ENCODE results near the gene PRSS56. TPM values are rescaled to one million over a fixed set of nuclear protein-coding genes. Genes with fewer than 3 reads are reported as not detected.

PRSS56 gene
- polyA plus RNA-seq, 3 donors: not detected

DNA sequence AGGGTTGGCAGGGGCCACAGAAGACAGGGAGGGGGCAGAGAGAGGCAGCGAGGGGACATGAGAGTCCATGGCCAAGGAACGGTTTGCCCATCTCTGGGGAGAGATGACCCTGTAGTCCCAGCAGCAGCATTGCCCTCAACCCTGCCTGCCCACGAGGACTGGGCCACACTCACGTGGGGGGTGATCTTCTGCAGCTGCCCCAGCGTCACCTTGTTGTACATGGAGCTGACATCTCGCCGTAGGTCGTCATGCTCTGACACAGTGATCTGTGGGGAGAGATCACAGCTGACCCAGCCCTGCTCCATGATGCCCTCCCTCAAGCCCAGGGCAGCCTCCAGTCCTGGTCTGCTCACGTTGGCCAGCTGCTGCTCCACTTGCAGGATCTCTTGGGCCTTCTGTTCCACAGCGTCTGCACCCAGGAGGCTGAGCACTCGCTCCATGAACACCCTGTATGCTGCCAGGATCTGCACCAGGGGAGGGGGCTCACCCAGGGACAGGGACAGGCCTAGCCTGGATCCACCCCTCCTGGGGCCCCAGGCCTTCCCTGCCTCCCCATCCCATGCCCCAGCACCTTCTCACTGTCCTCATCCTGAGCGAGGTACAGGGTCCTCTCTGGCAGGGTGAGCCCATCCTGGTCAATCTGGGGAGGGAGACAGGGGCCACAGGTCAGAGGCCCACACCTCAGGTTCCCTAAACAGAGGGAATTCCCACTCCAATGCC is 35.4 kb upstream of the PRSS56 start:
- Histone ChIP-seq H2AFZ (ENCODE audit: insufficient read depth, low read depth, low read length, poor library complexity, severe bottlenecking) (no peak overlapping the region), H3K79me2 (ENCODE audit: insufficient read depth, low read length) (no peaks in the 10 kb centered on the region), H4K20me1 (ENCODE audit: insufficient read depth, low read length) (no peaks in the 10 kb centered on the region), H3K9ac (ENCODE audit: insufficient read depth, low read length, poor library complexity, severe bottlenecking) (no peak overlapping the region), H3K9me3 (replicated peaks in 1 of 2; ENCODE audit: control insufficient read depth in 1 of 2, insufficient read depth in 1 of 2, low read length in 2 of 2) (no peaks in the 10 kb centered on the region), H3K4me2 (replicated peaks; ENCODE audit: extremely low read depth, low read length, poor library complexity, severe bottlenecking) (no peak overlapping the region), H3K4me1 (ENCODE audit: control insufficient read depth in 1 of 2, insufficient read depth in 2 of 2, low read length in 2 of 2) (no peaks in the 10 kb centered on the region), H3K36me3 (replicated peaks in 1 of 2; ENCODE audit: control insufficient read depth in 1 of 2, insufficient read depth in 2 of 2, low read length in 2 of 2) (no peaks in the 10 kb centered on the region), H3K27ac (ENCODE audit: low read depth in 1 of 2, low read length in 2 of 2) (no peak overlapping the region), H3K4me3 (replicated peaks in 1 of 3; ENCODE audit: low read depth in 2 of 3, low read length in 3 of 3) (no peak overlapping the region), H3K27me3 (ENCODE audit: control insufficient read depth in 2 of 2, insufficient read depth in 2 of 2, low read length in 2 of 2) (peaks cover 15 to 44% of the 10 kb centered on the region in 2 donors)
- WGBS (ENCODE audit: insufficient coverage): 87% methylated on average over 10 of the region's 12 CpGs
- intact Hi-C loops (cut with micrococcal nuclease): no loop called here
- no peak for DNase-seq
- Mint-ChIP-seq H3K27me3 (ENCODE audit: low read depth in 3 of 3) (peaks cover 41 to 58% (median 47%) of the 10 kb centered on the region in 3 donors), H3K27ac (no peak overlapping the region), H3K4me3 (peak overlapping the region in 1 of 2 donors; percentile 77), H3K36me3 (no peaks in the 10 kb centered on the region), H3K4me1 (no peaks in the 10 kb centered on the region), H3K9me3 (peaks cover 0 to 5% (median 3%) of the 10 kb centered on the region in 7 donors)
- TF ChIP-seq, protein P1, sequence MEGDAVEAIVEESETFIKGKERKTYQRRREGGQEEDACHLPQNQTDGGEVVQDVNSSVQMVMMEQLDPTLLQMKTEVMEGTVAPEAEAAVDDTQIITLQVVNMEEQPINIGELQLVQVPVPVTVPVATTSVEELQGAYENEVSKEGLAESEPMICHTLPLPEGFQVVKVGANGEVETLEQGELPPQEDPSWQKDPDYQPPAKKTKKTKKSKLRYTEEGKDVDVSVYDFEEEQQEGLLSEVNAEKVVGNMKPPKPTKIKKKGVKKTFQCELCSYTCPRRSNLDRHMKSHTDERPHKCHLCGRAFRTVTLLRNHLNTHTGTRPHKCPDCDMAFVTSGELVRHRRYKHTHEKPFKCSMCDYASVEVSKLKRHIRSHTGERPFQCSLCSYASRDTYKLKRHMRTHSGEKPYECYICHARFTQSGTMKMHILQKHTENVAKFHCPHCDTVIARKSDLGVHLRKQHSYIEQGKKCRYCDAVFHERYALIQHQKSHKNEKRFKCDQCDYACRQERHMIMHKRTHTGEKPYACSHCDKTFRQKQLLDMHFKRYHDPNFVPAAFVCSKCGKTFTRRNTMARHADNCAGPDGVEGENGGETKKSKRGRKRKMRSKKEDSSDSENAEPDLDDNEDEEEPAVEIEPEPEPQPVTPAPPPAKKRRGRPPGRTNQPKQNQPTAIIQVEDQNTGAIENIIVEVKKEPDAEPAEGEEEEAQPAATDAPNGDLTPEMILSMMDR (IDR thresholded peaks at IDR 0.05): no peak

DNA sequence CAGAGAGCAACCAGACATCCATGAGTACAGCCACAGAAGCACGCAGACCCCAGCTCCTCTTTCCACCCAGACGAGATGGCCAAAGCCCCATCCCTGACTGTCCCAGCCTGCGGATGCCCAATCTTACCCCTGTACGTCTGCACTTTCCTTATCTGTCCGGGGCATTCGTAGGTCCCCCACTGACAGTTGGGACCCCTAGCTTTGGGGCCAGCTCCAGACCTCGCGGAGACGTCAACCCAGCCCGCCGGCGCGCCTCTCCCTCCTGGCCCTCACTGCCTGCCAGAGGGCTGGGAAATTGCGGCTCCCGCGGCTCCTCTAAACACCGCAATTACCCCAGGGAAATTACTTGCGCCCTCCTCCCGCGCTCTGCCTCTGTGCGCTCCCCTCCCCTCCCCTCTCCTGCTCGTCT is 34.8 kb upstream of the PRSS56 start:
- peaks cover 41 to 62% (median 47%) of the 10 kb centered on the region in 3 donors for H3K27me3 Mint-ChIP-seq (ENCODE audit: low read depth in 3 of 3)
- intact Hi-C loops (cut with micrococcal nuclease): no loop called here
- DNase-seq: no peak
- TF ChIP-seq, protein P1 (IDR thresholded peaks at IDR 0.05): no peak
- H3K4me3 ChIP-seq (replicated peaks in 1 of 3; ENCODE audit: low read depth in 2 of 3, low read length in 3 of 3): no peak overlapping the region
- peaks cover 0 to 5% (median 3%) of the 10 kb centered on the region in 7 donors for H3K9me3 Mint-ChIP-seq
- 13% methylated on average over 21 of the region's 22 CpGs for WGBS (ENCODE audit: insufficient coverage)
- H3K9ac ChIP-seq (ENCODE audit: insufficient read depth, low read length, poor library complexity, severe bottlenecking): no peak overlapping the region
- H3K4me3 Mint-ChIP-seq: peak overlapping the region; percentile 48 to 77
- no peak overlapping the region for H3K27ac Mint-ChIP-seq
- H3K27me3 ChIP-seq (ENCODE audit: control insufficient read depth in 2 of 2, insufficient read depth in 2 of 2, low read length in 2 of 2): peaks cover 15 to 46% of the 10 kb centered on the region in 2 donors
- H3K79me2 ChIP-seq (ENCODE audit: insufficient read depth, low read length): no peaks in the 10 kb centered on the region
- no peaks in the 10 kb centered on the region for H3K4me1 Mint-ChIP-seq
- H3K4me1 ChIP-seq (ENCODE audit: control insufficient read depth in 1 of 2, insufficient read depth in 2 of 2, low read length in 2 of 2): no peaks in the 10 kb centered on the region
- no peaks in the 10 kb centered on the region for H3K9me3 ChIP-seq (replicated peaks in 1 of 2; ENCODE audit: control insufficient read depth in 1 of 2, insufficient read depth in 1 of 2, low read length in 2 of 2)
- H3K36me3 ChIP-seq (replicated peaks in 1 of 2; ENCODE audit: control insufficient read depth in 1 of 2, insufficient read depth in 2 of 2, low read length in 2 of 2): no peaks in the 10 kb centered on the region
- H4K20me1 ChIP-seq (ENCODE audit: insufficient read depth, low read length): no peaks in the 10 kb centered on the region
- no peak overlapping the region for H3K27ac ChIP-seq (ENCODE audit: low read depth in 1 of 2, low read length in 2 of 2)
- H3K4me2 ChIP-seq (replicated peaks; ENCODE audit: extremely low read depth, low read length, poor library complexity, severe bottlenecking): peak overlapping the region; percentile 7
- H2AFZ ChIP-seq (ENCODE audit: insufficient read depth, low read depth, low read length, poor library complexity, severe bottlenecking): no peak overlapping the region
- no peaks in the 10 kb centered on the region for H3K36me3 Mint-ChIP-seq

Measured in CD14-positive monocyte (primary cell).